IMR-90 (cell line): ENCODE data around the gene ST7. TPM values are rescaled to one million over a fixed set of nuclear protein-coding genes. Genes with fewer than 3 reads are reported as not detected.

Experiments used
- ATAC-seq: fragments of 200-7000 bp; cut with Tn5 transposase; 2 replicates; pipeline ENCODE4 v1.9.1; 2020; ENCODE audit warnings: low read depth, mild to moderate bottlenecking, moderate library complexity
- BruUV-seq: library from RNA; stranded (reverse); fragments of 400-500 nt; replicated peaks from 2 replicates; lab custom pipeline; 2021; lab: Mats Ljungman, UMichigan
- CTCF ChIA-PET: fragments of 300-600 bp; formaldehyde crosslinking; extraction: SDS; loops from one replicate; lab custom pipeline; 2021; ENCODE audit warnings: antibody characterized with exemption; lab: Yijun Ruan, JAX
- POLR2A ChIA-PET: fragments of 300-600 bp; sonication (Branson Sonifier 250); formaldehyde crosslinking; loops from one replicate; lab custom pipeline; 2022; ENCODE audit warnings: antibody characterized with exemption; ENCODE audit not compliant: unreplicated experiment; lab: Charles Lee
- DNase-seq: peaks from one replicate; pipeline ENCODE4 v3.0.0; 2013
- H2AFZ ChIP-seq: replicated peaks from 2 replicates; pipeline ENCODE3; 2013; ENCODE audit warnings: low read length, mild to moderate bottlenecking; ENCODE audit not compliant: poor library complexity
- H2AK5ac ChIP-seq: 2 replicates; pipeline ENCODE4 v1.6.1; 2013; ENCODE audit warnings: low read depth, low read length, inconsistent platforms
- H2AK9ac ChIP-seq: replicated peaks from 2 replicates; pipeline ENCODE3; 2013; ENCODE audit warnings: mild to moderate bottlenecking, low read depth, low read length, moderate library complexity; ENCODE audit not compliant: poor library complexity
- H2BK120ac ChIP-seq: 2 replicates; pipeline ENCODE4 v1.6.1; 2013; ENCODE audit warnings: low read depth, low read length, inconsistent platforms
- H2BK15ac ChIP-seq: 3 replicates; pipeline ENCODE4 v1.6.1; 2013; ENCODE audit warnings: low read depth, low read length, inconsistent platforms
- H2BK20ac ChIP-seq: 2 replicates; pipeline ENCODE4 v1.6.1; 2013; ENCODE audit warnings: low read depth, mild to moderate bottlenecking, inconsistent platforms, low read length, moderate library complexity
- H2BK5ac ChIP-seq: 2 replicates; pipeline ENCODE4 v1.6.1; 2013; ENCODE audit warnings: mild to moderate bottlenecking, low read depth, low read length, inconsistent platforms; ENCODE audit not compliant: poor library complexity, severe bottlenecking
- H3K14ac ChIP-seq: replicated peaks from 2 replicates; pipeline ENCODE4 v1.6.1; 2013; ENCODE audit warnings: low read depth, low read length, inconsistent platforms
- H3K18ac ChIP-seq: 2 replicates; pipeline ENCODE4 v1.6.1; 2013; ENCODE audit warnings: low read depth, low read length, control low read depth
- H3K23ac ChIP-seq: 2 replicates; pipeline ENCODE4 v1.6.1; 2013; ENCODE audit warnings: low read depth, low read length, inconsistent platforms
- H3K27ac ChIP-seq: 2 replicates; pipeline ENCODE4 v1.5.1; 2013; ENCODE audit warnings: mild to moderate bottlenecking, control low read depth, low read length; ENCODE audit not compliant: insufficient read depth
- H3K27me3 ChIP-seq: 2 replicates; pipeline ENCODE4 v1.6.1; 2013; ENCODE audit warnings: low read length; ENCODE audit not compliant: control insufficient read depth, insufficient read depth
- H3K36me3 ChIP-seq: 2 replicates; pipeline ENCODE4 v1.6.1; 2013; ENCODE audit warnings: low read length, mixed read lengths; ENCODE audit not compliant: control insufficient read depth, insufficient read depth
- H3K4ac ChIP-seq: 2 replicates; pipeline ENCODE4 v1.6.1; 2013; ENCODE audit warnings: low read depth, low read length, inconsistent platforms
- H3K4me1 ChIP-seq: 2 replicates; pipeline ENCODE4 v1.6.1; 2013; ENCODE audit warnings: low read length, mixed read lengths; ENCODE audit not compliant: control insufficient read depth, insufficient read depth
- H3K4me2 ChIP-seq: 2 replicates; pipeline ENCODE4 v1.6.1; 2013; ENCODE audit warnings: low read depth, mild to moderate bottlenecking, control low read depth, low read length, moderate library complexity
- H3K4me3 ChIP-seq: 2 replicates; pipeline ENCODE4 v1.5.1; 2013; ENCODE audit warnings: low read depth, mild to moderate bottlenecking, control low read depth, low read length, moderate library complexity; ENCODE audit not compliant: insufficient read depth
- H3K56ac ChIP-seq: 2 replicates; pipeline ENCODE4 v1.6.1; 2013; ENCODE audit warnings: low read length, inconsistent platforms; ENCODE audit not compliant: insufficient read depth; ENCODE audit errors: extremely low read depth
- H3K79me1 ChIP-seq, 2 experiments: 2 replicates each; pipeline ENCODE4 v1.6.1; 2013; ENCODE audit warnings: low read length in 2 of 2, inconsistent platforms in 1 of 2, low read depth in 1 of 2
- H3K9ac ChIP-seq: 2 replicates; pipeline ENCODE4 v1.6.1; 2013; ENCODE audit warnings: low read depth, low read length, control low read depth
- H3K9me1 ChIP-seq: 2 replicates; pipeline ENCODE4 v1.6.1; 2013; ENCODE audit warnings: low read length, inconsistent platforms; ENCODE audit not compliant: insufficient read depth
- H3K9me3 ChIP-seq: 2 replicates; pipeline ENCODE4 v1.6.1; 2013; ENCODE audit warnings: low read length; ENCODE audit not compliant: control insufficient read depth, insufficient read depth
- H4K20me1 ChIP-seq: 2 replicates; pipeline ENCODE4 v1.6.1; 2013; ENCODE audit warnings: low read length, inconsistent platforms; ENCODE audit not compliant: insufficient read depth
- H4K5ac ChIP-seq: 2 replicates; pipeline ENCODE4 v1.6.1; 2013; ENCODE audit warnings: mild to moderate bottlenecking, low read depth, low read length, control low read depth
- H4K8ac ChIP-seq, 2 experiments: 2 replicates each; pipeline ENCODE4 v1.6.1; 2013; ENCODE audit warnings: low read depth in 2 of 2, low read length in 2 of 2, control low read depth in 1 of 2, inconsistent platforms in 1 of 2
- H4K91ac ChIP-seq: 2 replicates; pipeline ENCODE4 v1.6.1; 2013; ENCODE audit warnings: low read depth, low read length, inconsistent platforms; ENCODE audit not compliant: insufficient read depth
- BHLHE40 ChIP-seq: fragments of 150-350 bp; IDR thresholded peaks from 2 replicates; pipeline ENCODE4 v1.6.1; 2016; ENCODE audit warnings: mild to moderate bottlenecking, low read depth, low read length
- CEBPB ChIP-seq: IDR thresholded peaks from 2 replicates; pipeline ENCODE4 v1.6.1; 2012; ENCODE audit warnings: low read depth, low read length, improper control_type of control experiment
- CHD1 ChIP-seq: IDR thresholded peaks from 2 replicates; pipeline ENCODE4 v1.6.1; 2012; ENCODE audit warnings: low read depth, low read length, improper control_type of control experiment
- MAFK ChIP-seq: IDR thresholded peaks from 2 replicates; pipeline ENCODE4 v1.6.1; 2012; ENCODE audit warnings: low read depth, low read length, improper control_type of control experiment
- MAZ ChIP-seq: IDR thresholded peaks from 2 replicates; pipeline ENCODE4 v1.6.1; 2012; ENCODE audit warnings: low read depth, mild to moderate bottlenecking, low read length, improper control_type of control experiment, moderate library complexity, borderline replicate concordance
- MXI1 ChIP-seq: IDR thresholded peaks from 2 replicates; pipeline ENCODE4 v1.6.1; 2012; ENCODE audit warnings: low read depth, mild to moderate bottlenecking, low read length, moderate library complexity, borderline replicate concordance
- RFX5 ChIP-seq: IDR thresholded peaks from 2 replicates; pipeline ENCODE4 v1.8.0; 2012; ENCODE audit warnings: low read depth, mild to moderate bottlenecking, low read length, moderate library complexity
- WGBS, 2 experiments: methylation state at CpG; one replicate each; pipeline versions ENCODE4 v1.1.5 to v1.1.7; 2013; ENCODE audit warnings: missing lambda C conversion rate in 2 of 2; ENCODE audit not compliant: insufficient read length in 1 of 2; ENCODE audit errors: extremely low coverage in 2 of 2; 5-methylcytosine and 5-hydroxymethylcytosine counted together
- dilution Hi-C: fragments of 300-500 bp; cut with HindIII; formaldehyde crosslinking; loops from one replicate; pipeline ENCODE4 v1.14.3; 2018; ENCODE audit warnings: low sequenced_read_pairs; ENCODE audit not compliant: unreplicated experiment
- in situ Hi-C: fragments of 300-500 bp; cut with MboI; formaldehyde crosslinking; loops from 3 replicates; pipeline ENCODE4 v1.14.3; 2019; ENCODE audit warnings: low sequenced_read_pairs, inconsistent platforms, mixed read lengths
- intact Hi-C: fragments of 100-400 bp; cut with micrococcal nuclease; formaldehyde crosslinking; loops from 2 replicates; pipeline ENCODE4 v1.10.0; 2022
- polyA plus RNA-seq, 3 experiments: library from polyadenylated mRNA; depleted of rRNA; stranded (reverse); fragments of >200 nt; gene quantifications; 2 replicates each; pipeline ENCODE4 v1.2.3, GENCODE V29; 2012; ENCODE audit warnings: low replicate concordance in 1 of 3
- total RNA-seq: library from RNA; depleted of rRNA; stranded (reverse); fragments of >200 nt; gene quantifications from 2 replicates; pipeline ENCODE4 v1.2.3, GENCODE V29; 2012
- TF ChIP-seq, protein P1 (sequence below): fragments of 150-350 bp; IDR thresholded peaks from 2 replicates; pipeline ENCODE4 v1.6.1; 2017; ENCODE audit warnings: mild to moderate bottlenecking, antibody characterized with exemption, low read length, low read depth
- TF ChIP-seq, protein P2 (sequence below): conservative IDR thresholded peaks from 2 replicates; pipeline ENCODE4 v1.5.1; 2012; ENCODE audit warnings: mild to moderate bottlenecking, low read depth, low read length, improper control_type of control experiment

ST7 gene
- total and polyA plus RNA-seq, 2 of the 4 experiments (the other 2 are of a cell fraction): 18.6 to 26.0 TPM

DNA sequence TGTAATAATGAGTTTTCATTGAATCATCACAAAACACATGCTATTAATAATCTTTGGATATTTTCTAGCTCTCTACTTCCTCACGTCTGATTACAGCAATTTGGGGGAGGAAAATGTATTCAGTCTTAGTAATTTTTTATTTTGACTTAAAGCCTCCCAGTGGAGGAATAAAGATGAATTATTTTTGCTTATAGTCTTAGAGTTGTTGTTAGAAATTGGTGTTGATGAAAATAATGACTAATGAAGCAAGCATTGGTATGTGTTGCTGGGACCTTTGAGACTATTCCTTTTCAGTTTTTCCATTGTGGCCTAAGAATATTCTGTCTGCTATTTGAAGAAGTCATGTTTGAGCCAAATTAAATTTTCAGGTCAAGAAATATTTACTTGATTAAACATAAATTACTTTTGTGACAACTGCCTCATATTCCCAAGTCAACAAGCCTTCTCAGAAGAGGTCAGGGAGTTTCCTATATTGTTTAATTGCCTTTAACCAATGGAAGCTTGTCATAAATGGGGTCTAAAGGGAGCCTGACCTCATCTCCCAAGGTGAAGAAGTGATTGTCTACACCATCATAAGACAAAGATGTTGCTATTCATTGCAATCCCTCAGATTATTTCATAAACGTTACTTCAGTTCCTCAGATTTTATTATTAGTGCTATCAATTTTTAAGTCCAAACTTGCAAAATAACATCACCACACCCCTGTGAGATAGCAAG, 90.0 kb downstream of the ST7 start:
- Histone ChIP-seq H2BK5ac (no peak overlapping the region), H3K27ac (no peak overlapping the region), H3K27me3 (no peaks in the 10 kb centered on the region), H2BK20ac (no peak overlapping the region), H3K9me3 (no peaks in the 10 kb centered on the region; the same call in 1 of the 2 replicates), H2AK9ac (no peak overlapping the region), H3K4me2 (no peak overlapping the region), H2AFZ (no peak overlapping the region), H3K4me1 (peaks cover 6% of the 10 kb centered on the region; the same call in 1 of the 2 replicates), H2AK5ac (no peak overlapping the region), H3K79me1 (peaks cover 26 to 35% of the 10 kb centered on the region in 2 experiments), H3K18ac (no peak overlapping the region), H3K56ac (no peak overlapping the region), H3K23ac (no peak overlapping the region), H2BK15ac (no peak overlapping the region), H2BK120ac (no peak overlapping the region), H3K9ac (no peak overlapping the region), H4K20me1 (no peaks in the 10 kb centered on the region), H4K5ac (no peak overlapping the region), H3K4ac (no peak overlapping the region), H4K91ac (no peak overlapping the region), H3K14ac (no peak overlapping the region), H3K9me1 (peaks cover 2% of the 10 kb centered on the region; the same call in 1 of the 2 replicates), H4K8ac (no peak overlapping the region), H3K36me3 (no peaks in the 10 kb centered on the region), H3K4me3 (no peak overlapping the region)
- intact Hi-C loops: loop anchor here (2.0 kb wide), 1 partner anchor 18 kb away; no protein-coding TSS in a partner anchor
- no TSS peak for BruUV-seq
- CTCF ChIA-PET: no interaction called here
- ATAC-seq (no peak), DNase-seq (no peak)
- dilution Hi-C loops: no loop called here
- POLR2A ChIA-PET: no interaction called here
- in situ Hi-C loops: no loop called here
- TF ChIP-seq, protein P1, sequence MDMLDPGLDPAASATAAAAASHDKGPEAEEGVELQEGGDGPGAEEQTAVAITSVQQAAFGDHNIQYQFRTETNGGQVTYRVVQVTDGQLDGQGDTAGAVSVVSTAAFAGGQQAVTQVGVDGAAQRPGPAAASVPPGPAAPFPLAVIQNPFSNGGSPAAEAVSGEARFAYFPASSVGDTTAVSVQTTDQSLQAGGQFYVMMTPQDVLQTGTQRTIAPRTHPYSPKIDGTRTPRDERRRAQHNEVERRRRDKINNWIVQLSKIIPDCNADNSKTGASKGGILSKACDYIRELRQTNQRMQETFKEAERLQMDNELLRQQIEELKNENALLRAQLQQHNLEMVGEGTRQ: no peak
- no peak for TF ChIP-seq BHLHE40
- TF ChIP-seq, protein P2, sequence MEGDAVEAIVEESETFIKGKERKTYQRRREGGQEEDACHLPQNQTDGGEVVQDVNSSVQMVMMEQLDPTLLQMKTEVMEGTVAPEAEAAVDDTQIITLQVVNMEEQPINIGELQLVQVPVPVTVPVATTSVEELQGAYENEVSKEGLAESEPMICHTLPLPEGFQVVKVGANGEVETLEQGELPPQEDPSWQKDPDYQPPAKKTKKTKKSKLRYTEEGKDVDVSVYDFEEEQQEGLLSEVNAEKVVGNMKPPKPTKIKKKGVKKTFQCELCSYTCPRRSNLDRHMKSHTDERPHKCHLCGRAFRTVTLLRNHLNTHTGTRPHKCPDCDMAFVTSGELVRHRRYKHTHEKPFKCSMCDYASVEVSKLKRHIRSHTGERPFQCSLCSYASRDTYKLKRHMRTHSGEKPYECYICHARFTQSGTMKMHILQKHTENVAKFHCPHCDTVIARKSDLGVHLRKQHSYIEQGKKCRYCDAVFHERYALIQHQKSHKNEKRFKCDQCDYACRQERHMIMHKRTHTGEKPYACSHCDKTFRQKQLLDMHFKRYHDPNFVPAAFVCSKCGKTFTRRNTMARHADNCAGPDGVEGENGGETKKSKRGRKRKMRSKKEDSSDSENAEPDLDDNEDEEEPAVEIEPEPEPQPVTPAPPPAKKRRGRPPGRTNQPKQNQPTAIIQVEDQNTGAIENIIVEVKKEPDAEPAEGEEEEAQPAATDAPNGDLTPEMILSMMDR: no peak
- no peak for TF ChIP-seq CHD1
- no peak for TF ChIP-seq MAFK
- TF ChIP-seq MXI1: no peak
- no peak for TF ChIP-seq CEBPB
- TF ChIP-seq MAZ: no peak
- no peak for TF ChIP-seq RFX5
- WGBS, 2 experiments: no CpG with 5 or more reads among the region's 2 CpGs
